ENCODE data around the gene SLC16A11.
"Not testable (repeated sequence)": the region's sequence is repeated elsewhere in the genome, so short reads cannot be mapped to it uniquely, and the experiment has no call there.

Gene SLC16A11

GRCh38 chr17:7058831-7059447 lies 15.0 kb upstream of the SLC16A11 start:
- DNase-seq: no peak

- no peak for DNase-seq
Observed at GRCh38 chr17:7056386-7056785, 12.5 kb upstream of the SLC16A11 start.

GRCh38 chr17:7050583-7050982 lies 6.7 kb upstream of the SLC16A11 start:
- not testable (repeated sequence) for DNase-seq

GRCh38 chr17:7048968-7049367 lies 5.1 kb upstream of the SLC16A11 start:
- no peak for DNase-seq

- DNase-seq: no peak
Observed at GRCh38 chr17:7047566-7047965, 3.7 kb upstream of the SLC16A11 start.

GRCh38 chr17:7046725-7047397 lies 3.0 kb upstream of the SLC16A11 start:
- peak in 2 of 4 experiments; percentile 19 to 47 for DNase-seq

- peak in 2 of 4 experiments; percentile 17 to 21 for DNase-seq
Observed at GRCh38 chr17:7046127-7046724, 2.3 kb upstream of the SLC16A11 start.

- DNase-seq: no peak
Observed at GRCh38 chr17:7045492-7046126, 1.7 kb upstream of the SLC16A11 start.

- peak in 1 of 4 experiments; percentile 27 for DNase-seq
Observed at GRCh38 chr17:7043182-7043496, 753 bp downstream of the SLC16A11 start.

- peak in 3 of 4 experiments; percentile 19 to 47 (median 24) for DNase-seq
Observed at GRCh38 chr17:7042501-7043181, 1.3 kb downstream of the SLC16A11 start.

GRCh38 chr17:7041607-7042500 lies 2.0 kb downstream of the SLC16A11 start:
- DNase-seq: no peak

- no peak for DNase-seq
Observed at GRCh38 chr17:7039832-7040231, 4.1 kb downstream of the SLC16A11 start.

- no peak for DNase-seq
Observed at GRCh38 chr17:7038025-7038862, 5.6 kb downstream of the SLC16A11 start.

GRCh38 chr17:7035591-7036368 lies 8.1 kb downstream of the SLC16A11 start, which contains the start of gene SLC16A13:
SLC16A13 (plus strand) TSS chr17:7036015; CDS start chr17:7036383, 368 bp downstream.
- DNase-seq: peak; percentile 87 to 97 (median 92)

GRCh38 chr17:7034955-7035590 lies 8.8 kb downstream of the SLC16A11 start:
- DNase-seq: peak in 1 of 4 experiments; percentile 45

GRCh38 chr17:7029659-7030058 lies 14.2 kb downstream of the SLC16A11 start:
- peak in 1 of 4 experiments; percentile 17 for DNase-seq

- no peak for DNase-seq
Observed at GRCh38 chr17:7029096-7029495, 14.8 kb downstream of the SLC16A11 start.

- no peak for DNase-seq
Observed at GRCh38 chr17:7027335-7027734, 16.6 kb downstream of the SLC16A11 start.

- no peak for DNase-seq
Observed at GRCh38 chr17:7026471-7027115, 17.3 kb downstream of the SLC16A11 start.
